ENCODE measurements around the gene METTL25B. TPM values are rescaled to one million over a fixed set of nuclear protein-coding genes. Genes with fewer than 3 reads are reported as not detected.
A peak's percentile ranks its signal among the peaks of the same experiment; 100 is the strongest.

The METTL25B gene
- total and polyA plus RNA-seq, 11 donors: 8.9 to 24.3 (median 15.5) TPM

DNA sequence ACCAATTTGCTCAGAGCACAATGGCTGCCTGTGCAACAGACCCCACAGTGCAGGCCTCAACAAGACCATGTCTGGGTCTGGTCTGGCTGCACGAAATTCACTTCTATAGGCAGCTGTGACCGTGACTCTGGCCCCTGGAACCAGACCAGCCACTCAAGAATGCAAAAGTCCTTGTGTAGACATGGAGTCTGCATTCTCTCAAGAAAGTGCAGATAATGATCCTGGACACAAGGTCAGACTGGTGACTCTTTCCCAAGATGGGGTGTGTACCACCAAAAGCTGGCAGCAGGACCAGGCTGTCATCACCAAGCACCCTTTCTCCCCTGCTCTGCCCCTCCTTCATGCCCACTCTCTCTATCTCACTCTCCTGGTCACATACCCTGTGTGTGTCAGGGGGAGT lies 7.1 kb upstream of the METTL25B start:
- no peaks in the 10 kb centered on the region for H3K9me3 ChIP-seq
- TF ChIP-seq CTCF (IDR thresholded peaks at IDR 0.05): no peak
- H3K27ac ChIP-seq: no peak overlapping the region
- DNase-seq: peak in 1 of 5 donors; percentile 20
- 56 to 80% (median 61%) methylated on average over 1 to 2 of the region's 2 CpGs for WGBS, 4 donors
- intact Hi-C loops (cut with DNase I): loop anchor here in 5 of 10 donors (10.0 kb wide), 4 partner anchors 96 to 164 kb away; partner anchors contain the start of genes NTRK1 (in 3 of the 5) and INSRR (in 2 of the 5)
- ATAC-seq: no peak
- no peaks in the 10 kb centered on the region for H3K27me3 ChIP-seq
- no peak overlapping the region for H3K4me3 ChIP-seq
- H3K4me1 ChIP-seq: peaks cover 5 to 20% (median 15%) of the 10 kb centered on the region in 12 donors
- peaks cover 0 to 63% (median 42%) of the 10 kb centered on the region in 9 donors for H3K36me3 ChIP-seq

DNA sequence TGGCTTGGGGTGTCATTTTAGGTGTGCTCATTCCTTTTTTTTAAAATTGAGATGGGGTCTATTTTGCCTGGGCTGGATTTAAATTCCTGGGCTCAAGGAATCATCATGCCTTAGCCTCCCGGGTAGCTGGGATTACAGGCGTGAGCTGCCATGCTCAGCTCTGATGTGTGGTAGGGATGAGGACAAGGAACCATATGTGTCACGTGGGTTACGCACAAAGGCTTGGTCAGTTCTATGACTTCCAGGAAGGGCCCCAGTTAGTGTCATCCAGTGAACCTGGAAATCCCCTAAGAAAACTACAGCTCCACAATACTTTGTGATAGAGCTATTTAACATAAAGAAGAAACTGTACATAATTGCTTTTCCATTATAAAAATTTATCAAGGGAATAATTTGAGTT lies 6.7 kb upstream of the METTL25B start:
- no peak for ATAC-seq
- Histone ChIP-seq H3K36me3 (peaks cover 0 to 67% (median 42%) of the 10 kb centered on the region in 9 donors), H3K27ac (no peak overlapping the region), H3K4me1 (peaks cover 9 to 24% (median 19%) of the 10 kb centered on the region in 12 donors), H3K9me3 (no peaks in the 10 kb centered on the region), H3K4me3 (no peak overlapping the region), H3K27me3 (no peaks in the 10 kb centered on the region)
- DNase-seq: no peak
- intact Hi-C loops (cut with DNase I): loop anchor here in 5 of 10 donors (10.0 kb wide), 4 partner anchors 97 to 163 kb away; partner anchors contain the start of genes NTRK1 (in 3 of the 5) and INSRR (in 2 of the 5)
- WGBS, 4 donors: 75 to 93% (median 84%) methylated on average over 4 of the region's 4 CpGs
- TF ChIP-seq CTCF (IDR thresholded peaks at IDR 0.05): no peak
- TF ChIP-seq POLR2A (IDR thresholded peaks at IDR 0.05): no peak

DNA sequence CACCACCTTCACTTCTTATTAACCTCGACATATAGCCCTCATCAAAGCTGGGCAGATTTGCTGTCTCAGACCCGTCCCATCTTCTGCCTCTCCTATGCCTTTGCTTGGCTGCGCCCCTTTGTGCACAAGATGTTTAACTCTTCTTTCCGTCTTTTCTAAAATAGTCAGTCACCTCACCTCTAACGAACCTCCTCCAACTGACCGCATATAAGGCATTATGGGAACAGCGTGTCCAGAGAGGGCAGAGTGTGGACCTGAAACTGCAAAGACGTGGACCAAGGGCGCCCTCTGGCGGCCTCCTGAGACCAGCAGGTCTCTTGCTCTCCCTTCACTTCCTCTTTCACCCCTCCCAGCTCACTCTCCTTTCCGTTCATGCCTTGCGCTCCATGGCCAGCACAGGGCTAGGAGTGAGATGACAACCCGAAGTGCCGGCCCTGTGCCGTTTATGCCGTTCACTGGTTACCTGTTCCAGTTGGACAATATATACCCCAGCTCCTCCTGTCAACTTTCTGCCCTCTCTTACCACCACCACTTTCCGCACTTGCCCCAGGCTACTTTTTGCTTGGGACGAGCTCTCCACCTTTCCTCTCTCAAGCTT lies 2.5 kb upstream of the METTL25B start:
- peaks cover 22 to 54% (median 36%) of the 10 kb centered on the region in 12 donors for H3K4me1 ChIP-seq
- H3K9me3 ChIP-seq: no peaks in the 10 kb centered on the region
- no peaks in the 10 kb centered on the region for H3K27me3 ChIP-seq
- DNase-seq (peak; percentile 85 to 92 (median 87)), ATAC-seq (peak; percentile 72 to 76 (median 75))
- peaks cover 0 to 52% (median 38%) of the 10 kb centered on the region in 9 donors for H3K36me3 ChIP-seq
- peak overlapping the region in 3 of 12 donors; percentile 8 to 43 (median 21) for H3K27ac ChIP-seq
- TF ChIP-seq POLR2A (IDR thresholded peaks at IDR 0.05): no peak
- TF ChIP-seq CTCF (IDR thresholded peaks at IDR 0.05): peak; percentile 89 to 99 (median 94)
- peak overlapping the region in 9 of 12 donors; percentile 20 to 89 (median 38) for H3K4me3 ChIP-seq
- WGBS, 4 donors: 12 to 16% (median 14%) methylated on average over 18 of the region's 18 CpGs
- intact Hi-C loops (cut with DNase I): loop anchor here in 9 of 10 donors (1.0 to 10.0 kb wide), 12 partner anchors 35 to 167 kb away; partner anchors contain the start of genes NTRK1 (in 3 of the 9), PRCC (in 3 of the 9), INSRR (in 2 of the 9) and PEAR1 (in 1 of the 9)

- Histone ChIP-seq H3K27me3 (no peaks in the 10 kb centered on the region), H3K9me3 (no peaks in the 10 kb centered on the region), H3K36me3 (peaks cover 0 to 44% (median 29%) of the 10 kb centered on the region in 9 donors), H3K4me3 (peak overlapping the region in 7 of 12 donors; percentile 20 to 89 (median 78)), H3K4me1 (peaks cover 22 to 54% (median 36%) of the 10 kb centered on the region in 12 donors), H3K27ac (peak overlapping the region in 2 of 12 donors; percentile 21 to 43)
- WGBS, 4 donors: 51 to 61% (median 55%) methylated on average over 15 of the region's 15 CpGs
- peak in 2 of 5 donors; percentile 10 to 45 for DNase-seq
- intact Hi-C loops (cut with DNase I): loop anchor here in 7 of 10 donors (1.0 to 10.0 kb wide), 9 partner anchors 37 to 166 kb away; partner anchors contain the start of genes NTRK1 (in 3 of the 7), PRCC (in 3 of the 7), INSRR (in 2 of the 7) and PEAR1 (in 1 of the 7)
- ATAC-seq: no peak
- TF ChIP-seq CTCF (IDR thresholded peaks at IDR 0.05) (peak; percentile 12 to 58 (median 42)), POLR2A (IDR thresholded peaks at IDR 0.05) (no peak)
Observed at GRCh38 chr1:156726549-156727226, 1.6 kb upstream of the METTL25B start.
